Ovary (tissue), 9 donors: ENCODE results near the gene COQ8A. TPM values are rescaled to one million over a fixed set of nuclear protein-coding genes. Genes with fewer than 3 reads are reported as not detected.

Experiments
- DNase-seq, 5 donors: peaks; one replicate each; pipeline ENCODE4 v3.0.0-alpha.2; 2019 to 2020
- H3K27ac ChIP-seq, 2 donors: fragments of 200-600 bp; one replicate each; pipeline versions ENCODE4 v1.5.1 to v1.8.0; 2019 to 2022
- H3K27me3 ChIP-seq: fragments of 200-600 bp; one replicate; pipeline ENCODE4 v1.8.0; 2022
- H3K36me3 ChIP-seq: fragments of 200-600 bp; sonication (generic); one replicate; pipeline ENCODE4 v1.5.1; 2019
- H3K4me1 ChIP-seq: one replicate; pipeline ENCODE4 v1.8.1; 2013; ENCODE audit warnings: mild to moderate bottlenecking, moderate library complexity; ENCODE audit not compliant: insufficient read depth
- H3K4me3 ChIP-seq: fragments of 200-600 bp; sonication (generic); one replicate; pipeline ENCODE4 v1.5.1; 2017
- H3K9me3 ChIP-seq, 2 donors: fragments of 200-600 bp in 1 of 2; sonication (generic) in 1 of 2; one replicate each; pipeline versions ENCODE4 v1.5.1 to v1.8.1; 2013 to 2019; ENCODE audit warnings: mild to moderate bottlenecking in 1 of 2, moderate library complexity in 1 of 2
- EP300 ChIP-seq: sonication (generic); formaldehyde crosslinking; IDR thresholded peaks from one replicate; pipeline ENCODE4 v1.6.1; 2017; ENCODE audit warnings: antibody characterized with exemption
- POLR2A ChIP-seq: fragments of 450-650 bp; IDR thresholded peaks from one replicate; pipeline ENCODE4 v1.6.1; 2017; ENCODE audit warnings: antibody characterized with exemption, mild to moderate bottlenecking, moderate library complexity
- WGBS, 3 donors: extraction: QIAGEN DNeasy Blood & Tissue Kit in 1 of 3; methylation state at CpG; one replicate each; pipeline versions ENCODE4 v1.1.5 to v1.1.7; 2013 to 2017; 5-methylcytosine and 5-hydroxymethylcytosine counted together
- intact Hi-C, 4 donors: fragments of 100-400 bp; cut with DNase I; formaldehyde crosslinking; loops; one replicate each; pipeline versions ENCODE4 v1.11.0 to v1.15.1; 2022 to 2023
- polyA plus RNA-seq, 2 donors: library from polyadenylated mRNA; stranded (reverse); fragments of 200-250 nt in 1 of 2; fragments of 350-450 nt in 1 of 2; fragmentation: Illumina TruSeq in 1 of 2; extraction: RNeasy Lipid Tissue Mini Kit (QIAGEN cat#74804) in 1 of 2; gene quantifications; one replicate each; pipeline ENCODE4 v1.2.3, GENCODE V29; 2013 to 2014
- total RNA-seq, 7 donors: library from RNA; depleted of rRNA in 2 of 7; stranded (reverse); fragments of >200 nt in 2 of 7; fragmentation: NEBNext Ultra II Directional in 3 of 7; extraction: Animal tissue kit (Norgen Biotek cat#: 25700) in 3 of 7; gene quantifications; one replicate each; pipeline versions ENCODE4 v1.1.0 to v1.2.4, GENCODE V29; 2016 to 2023
- TF ChIP-seq, protein P1 (sequence below), 3 donors: fragments of 450-650 bp in 2 of 3; fragments of 200-600 bp in 1 of 3; IDR thresholded peaks; one replicate each; pipeline versions ENCODE4 v1.5.1 to v1.8.0; 2016 to 2022; ENCODE audit warnings: antibody characterized with exemption in 3 of 3, mild to moderate bottlenecking in 1 of 3
- donor health status: DM: no; HTN: no; CAD: no; lungs with moderate emphysema.
- donor health status: DM: no; HTN: no; CAD: no.
- donor health status: Bipolar disorder and iron deficiency.
- donor health status: DM: yes; HTN: yes; CAD: no.
- donor health status: DM: no; HTN: no; CAD: no.
- donor health status: DM: yes; HTN: yes; CAD: no.

COQ8A gene
- total and polyA plus RNA-seq, 9 donors, result 37.4 to 101 (median 61.2) TPM

DNA sequence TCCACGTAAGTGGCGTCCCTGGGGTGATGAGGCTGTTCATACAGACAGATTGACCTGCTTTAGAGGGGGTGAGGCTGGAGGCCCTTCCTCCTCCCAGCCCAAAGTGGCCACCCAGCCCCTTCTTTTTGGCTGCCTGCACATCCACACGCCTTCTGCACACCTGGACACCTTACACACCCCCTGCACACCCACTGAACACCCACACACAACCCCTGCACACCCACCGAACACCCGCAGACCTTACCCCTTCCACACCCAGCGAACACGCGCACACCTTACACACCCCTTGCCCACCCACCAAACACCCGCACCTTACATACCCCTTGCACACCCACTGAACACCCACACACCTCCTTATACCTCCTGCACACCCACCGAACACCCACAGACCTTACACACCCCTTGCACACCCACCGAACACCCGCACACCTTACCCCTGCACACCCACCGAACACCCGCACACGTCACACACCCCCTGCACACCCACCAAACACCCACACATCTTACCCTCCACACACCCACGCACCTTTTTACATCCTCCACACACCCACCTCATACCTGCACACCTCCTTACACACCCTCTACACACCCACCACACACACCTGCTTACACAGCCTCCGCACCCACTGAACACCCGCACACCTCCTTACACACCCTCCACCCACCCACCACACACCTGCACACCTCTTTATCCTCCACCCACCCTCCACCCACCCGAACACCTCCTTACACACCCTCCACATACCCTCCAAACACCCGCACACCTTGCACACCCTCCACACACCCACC is 37.7 kb downstream of the COQ8A start:
- Histone ChIP-seq H3K4me3 (no peak overlapping the region), H3K27ac (no peak overlapping the region), H3K36me3 (no peaks in the 10 kb centered on the region), H3K9me3 (no peaks in the 10 kb centered on the region), H3K27me3 (no peaks in the 10 kb centered on the region), H3K4me1 (peaks cover 22% of the 10 kb centered on the region)
- intact Hi-C loops, result no loop called here
- peak in 1 of 5 donors; percentile 27 for DNase-seq
- 95 to 96% (median 96%) methylated on average over 20 of the region's 20 CpGs for WGBS, 3 donors
- no peak for TF ChIP-seq POLR2A
- TF ChIP-seq EP300, result no peak
- TF ChIP-seq, protein P1, sequence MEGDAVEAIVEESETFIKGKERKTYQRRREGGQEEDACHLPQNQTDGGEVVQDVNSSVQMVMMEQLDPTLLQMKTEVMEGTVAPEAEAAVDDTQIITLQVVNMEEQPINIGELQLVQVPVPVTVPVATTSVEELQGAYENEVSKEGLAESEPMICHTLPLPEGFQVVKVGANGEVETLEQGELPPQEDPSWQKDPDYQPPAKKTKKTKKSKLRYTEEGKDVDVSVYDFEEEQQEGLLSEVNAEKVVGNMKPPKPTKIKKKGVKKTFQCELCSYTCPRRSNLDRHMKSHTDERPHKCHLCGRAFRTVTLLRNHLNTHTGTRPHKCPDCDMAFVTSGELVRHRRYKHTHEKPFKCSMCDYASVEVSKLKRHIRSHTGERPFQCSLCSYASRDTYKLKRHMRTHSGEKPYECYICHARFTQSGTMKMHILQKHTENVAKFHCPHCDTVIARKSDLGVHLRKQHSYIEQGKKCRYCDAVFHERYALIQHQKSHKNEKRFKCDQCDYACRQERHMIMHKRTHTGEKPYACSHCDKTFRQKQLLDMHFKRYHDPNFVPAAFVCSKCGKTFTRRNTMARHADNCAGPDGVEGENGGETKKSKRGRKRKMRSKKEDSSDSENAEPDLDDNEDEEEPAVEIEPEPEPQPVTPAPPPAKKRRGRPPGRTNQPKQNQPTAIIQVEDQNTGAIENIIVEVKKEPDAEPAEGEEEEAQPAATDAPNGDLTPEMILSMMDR (IDR thresholded peaks at IDR 0.05), result no peak

DNA sequence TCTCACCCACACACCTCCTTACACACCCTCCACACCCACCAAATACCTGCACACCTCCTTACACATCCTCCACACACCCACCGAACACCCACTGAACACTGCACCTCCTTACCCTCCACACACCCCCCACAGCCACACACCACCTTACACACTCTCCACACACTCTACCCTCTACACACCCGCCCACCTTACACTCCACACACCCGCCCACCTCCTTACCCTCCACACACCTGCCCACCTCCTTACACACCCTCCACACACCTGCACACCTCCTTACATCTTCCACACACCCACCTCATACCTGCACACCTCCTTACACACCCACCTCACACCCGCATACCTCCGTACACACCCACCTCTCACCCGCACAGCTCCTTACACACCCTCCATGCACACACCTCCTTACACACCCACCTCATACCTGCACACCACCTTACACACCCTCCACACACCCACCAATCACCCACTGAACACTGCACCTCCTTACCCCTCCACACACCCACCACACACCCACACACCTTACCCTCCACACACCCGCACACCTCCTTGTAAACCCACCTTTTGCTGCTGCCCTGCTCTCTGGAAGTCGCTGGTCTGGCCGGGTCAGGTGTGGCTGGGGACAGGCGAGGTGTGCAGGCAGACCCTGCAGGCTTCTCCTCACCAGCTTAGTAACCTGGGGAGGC is 38.5 kb downstream of the COQ8A start:
- WGBS, 3 donors, result 93 to 96% (median 94%) methylated on average over 8 to 10 of the region's 10 CpGs
- Histone ChIP-seq H3K9me3 (no peaks in the 10 kb centered on the region), H3K27me3 (no peaks in the 10 kb centered on the region), H3K27ac (no peak overlapping the region), H3K4me3 (no peak overlapping the region), H3K4me1 (peaks cover 14% of the 10 kb centered on the region), H3K36me3 (no peaks in the 10 kb centered on the region)
- intact Hi-C loops, result no loop called here
- no peak for DNase-seq
- TF ChIP-seq EP300 (no peak), POLR2A (no peak)
- TF ChIP-seq, protein P1 (IDR thresholded peaks at IDR 0.05), result no peak

DNA sequence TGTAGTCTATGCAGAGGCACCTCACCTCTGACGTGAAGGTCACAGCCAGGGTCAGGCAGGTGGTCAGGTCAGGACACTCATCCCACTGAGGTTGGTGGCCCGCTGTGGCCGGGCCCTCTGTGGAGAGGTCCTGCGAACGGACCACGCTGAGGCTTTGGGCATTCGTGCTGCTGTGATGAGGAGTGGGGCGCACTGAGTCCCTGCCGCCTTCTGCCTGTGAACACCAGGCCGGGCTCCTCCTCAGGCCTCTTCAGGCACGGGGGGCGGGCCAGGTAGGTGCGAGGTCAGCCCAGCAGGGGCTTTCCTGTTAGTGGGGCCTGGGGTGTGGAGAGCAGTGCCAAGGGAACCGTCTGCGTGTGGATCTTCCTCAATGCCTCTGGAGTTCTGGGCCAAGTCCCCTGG is 39.0 kb downstream of the COQ8A start:
- Histone ChIP-seq H3K27me3 (no peaks in the 10 kb centered on the region), H3K27ac (no peak overlapping the region), H3K9me3 (no peaks in the 10 kb centered on the region), H3K4me1 (peaks cover 13% of the 10 kb centered on the region), H3K36me3 (no peaks in the 10 kb centered on the region), H3K4me3 (no peak overlapping the region)
- DNase-seq, result peak in 2 of 5 donors; percentile 20 to 37
- no peak for TF ChIP-seq EP300
- TF ChIP-seq, protein P1 (IDR thresholded peaks at IDR 0.05), result no peak
- TF ChIP-seq POLR2A, result no peak
- 86 to 92% (median 90%) methylated on average over 15 of the region's 15 CpGs for WGBS, 3 donors
- intact Hi-C loops, result no loop called here

DNA sequence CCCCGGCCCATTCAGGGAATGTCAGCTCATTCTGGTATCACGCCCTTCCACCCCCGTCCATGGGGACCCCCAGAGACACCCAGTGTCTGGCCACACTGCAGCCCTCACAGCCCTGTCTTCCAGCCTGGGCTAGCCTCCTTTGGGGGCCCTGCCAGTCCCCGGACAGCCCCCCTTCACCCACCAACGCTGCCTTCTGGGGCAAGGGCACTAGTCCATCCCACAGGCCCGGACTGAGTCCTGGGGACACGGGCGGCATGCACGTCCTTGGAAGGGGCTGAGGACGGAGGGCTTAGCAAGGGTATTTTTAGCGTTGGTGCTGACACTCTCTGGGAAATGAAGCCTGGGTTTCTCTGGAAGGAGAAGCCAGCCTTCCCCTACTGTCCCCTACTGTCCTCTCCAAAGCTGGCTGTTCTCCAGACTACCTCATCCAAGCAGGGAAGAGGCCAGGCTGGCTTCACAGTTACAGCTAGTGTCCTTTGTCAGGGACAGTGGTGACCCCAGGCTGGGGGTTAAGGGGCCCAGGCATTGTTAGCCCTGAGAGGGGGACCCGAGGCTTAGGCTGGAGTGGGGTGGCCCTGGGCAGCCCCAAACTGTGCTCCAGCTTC is 39.5 kb downstream of the COQ8A start:
- intact Hi-C loops, result no loop called here
- 84 to 91% (median 87%) methylated on average over 12 of the region's 12 CpGs for WGBS, 3 donors
- H3K36me3 ChIP-seq, result no peaks in the 10 kb centered on the region
- H3K27ac ChIP-seq, result peak overlapping the region in 1 of 2 donors; percentile 54
- no peaks in the 10 kb centered on the region for H3K9me3 ChIP-seq
- H3K4me1 ChIP-seq, result peaks cover 8% of the 10 kb centered on the region
- no peaks in the 10 kb centered on the region for H3K27me3 ChIP-seq
- TF ChIP-seq, protein P1 (IDR thresholded peaks at IDR 0.05), result no peak
- TF ChIP-seq POLR2A (no peak), EP300 (no peak)
- H3K4me3 ChIP-seq, result no peak overlapping the region
- peak in 1 of 5 donors; percentile 21 for DNase-seq
